ENCODE results near the gene NKX2-1. TPM values are rescaled to one million over a fixed set of nuclear protein-coding genes. Genes with fewer than 3 reads are reported as not detected.

NKX2-1 gene
- total RNA-seq, 3 donors from 2014 or later = not detected

DNA sequence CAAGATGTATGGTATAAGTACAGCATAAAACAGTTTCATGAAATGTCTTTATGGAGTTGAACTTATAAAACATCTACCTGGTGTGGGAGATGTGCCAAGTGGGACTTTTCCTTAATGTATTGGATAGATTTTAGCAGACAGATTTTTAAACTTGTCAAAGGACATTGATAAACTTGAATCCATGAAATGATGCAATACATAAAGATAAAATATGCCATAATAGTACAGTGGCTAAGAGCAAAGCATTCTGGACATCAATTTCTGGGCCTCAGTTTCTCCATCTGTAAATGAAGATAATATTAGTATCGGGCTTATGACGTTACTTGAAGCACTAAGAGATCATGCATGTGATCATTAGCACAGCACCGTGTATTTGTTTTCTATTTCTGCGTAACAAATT, 45.4 kb downstream of the NKX2-1 start:
- Histone ChIP-seq H3K36me3 (ENCODE audit: low read depth) (no peaks in the 10 kb centered on the region), H3K4me1 (ENCODE audit: low read depth) (no peaks in the 10 kb centered on the region), H3K4me3 (no peak overlapping the region), H3K9me3 (no peaks in the 10 kb centered on the region)
- no peak for ATAC-seq
- intact Hi-C loops (cut with DNase I, micrococcal nuclease) = no loop called here
- no peak for DNase-seq
- TF ChIP-seq, protein P1, sequence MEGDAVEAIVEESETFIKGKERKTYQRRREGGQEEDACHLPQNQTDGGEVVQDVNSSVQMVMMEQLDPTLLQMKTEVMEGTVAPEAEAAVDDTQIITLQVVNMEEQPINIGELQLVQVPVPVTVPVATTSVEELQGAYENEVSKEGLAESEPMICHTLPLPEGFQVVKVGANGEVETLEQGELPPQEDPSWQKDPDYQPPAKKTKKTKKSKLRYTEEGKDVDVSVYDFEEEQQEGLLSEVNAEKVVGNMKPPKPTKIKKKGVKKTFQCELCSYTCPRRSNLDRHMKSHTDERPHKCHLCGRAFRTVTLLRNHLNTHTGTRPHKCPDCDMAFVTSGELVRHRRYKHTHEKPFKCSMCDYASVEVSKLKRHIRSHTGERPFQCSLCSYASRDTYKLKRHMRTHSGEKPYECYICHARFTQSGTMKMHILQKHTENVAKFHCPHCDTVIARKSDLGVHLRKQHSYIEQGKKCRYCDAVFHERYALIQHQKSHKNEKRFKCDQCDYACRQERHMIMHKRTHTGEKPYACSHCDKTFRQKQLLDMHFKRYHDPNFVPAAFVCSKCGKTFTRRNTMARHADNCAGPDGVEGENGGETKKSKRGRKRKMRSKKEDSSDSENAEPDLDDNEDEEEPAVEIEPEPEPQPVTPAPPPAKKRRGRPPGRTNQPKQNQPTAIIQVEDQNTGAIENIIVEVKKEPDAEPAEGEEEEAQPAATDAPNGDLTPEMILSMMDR (IDR thresholded peaks at IDR 0.05) = no peak

DNA sequence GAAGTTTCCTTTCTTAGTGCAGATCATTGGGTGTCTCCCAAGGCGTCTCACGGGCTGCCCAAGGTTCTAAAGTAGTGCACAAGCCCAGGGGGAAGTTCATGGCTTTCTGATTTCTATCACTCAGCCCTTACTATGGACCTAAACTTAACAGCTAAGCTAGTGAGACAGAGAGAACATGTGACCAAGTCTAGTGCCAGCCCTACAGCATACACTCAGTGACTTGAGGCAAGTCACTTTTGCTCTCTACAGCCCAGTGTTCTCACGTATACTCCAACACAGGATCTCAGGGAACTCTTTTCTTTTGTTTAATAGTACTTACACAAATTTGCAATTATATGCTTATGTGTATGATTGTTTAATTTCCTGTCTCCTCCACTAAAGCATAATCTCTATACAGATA, 48.6 kb downstream of the NKX2-1 start:
- Histone ChIP-seq H3K9me3 (no peaks in the 10 kb centered on the region), H3K36me3 (ENCODE audit: low read depth) (no peaks in the 10 kb centered on the region), H3K4me3 (no peak overlapping the region), H3K4me1 (ENCODE audit: low read depth) (no peaks in the 10 kb centered on the region)
- ATAC-seq = no peak
- DNase-seq = no peak
- TF ChIP-seq, protein P1 (IDR thresholded peaks at IDR 0.05) = no peak
- intact Hi-C loops (cut with DNase I, micrococcal nuclease) = no loop called here

DNA sequence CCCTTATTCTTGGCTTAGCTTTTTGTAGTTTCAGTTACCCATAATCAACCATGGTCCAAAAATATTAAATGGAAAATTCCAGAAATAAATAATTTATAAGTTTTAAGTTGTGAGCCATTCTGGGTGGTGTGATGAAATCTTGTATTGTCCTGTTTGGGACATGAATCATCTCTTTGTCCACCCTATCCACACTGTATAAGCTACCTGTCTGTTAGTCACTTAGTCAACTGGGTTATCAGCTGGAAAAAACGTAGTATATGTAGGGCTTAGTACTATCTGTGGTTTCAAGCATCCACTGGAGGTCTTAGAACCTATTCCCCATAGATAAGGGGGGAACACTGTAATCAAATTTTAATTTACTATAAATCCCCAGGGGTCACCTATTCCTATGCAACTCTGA, 52.7 kb downstream of the NKX2-1 start:
- DNase-seq (no peak), ATAC-seq (no peak)
- Histone ChIP-seq H3K36me3 (ENCODE audit: low read depth) (no peaks in the 10 kb centered on the region), H3K9me3 (no peaks in the 10 kb centered on the region), H3K4me3 (no peak overlapping the region), H3K4me1 (ENCODE audit: low read depth) (no peaks in the 10 kb centered on the region)
- intact Hi-C loops (cut with DNase I, micrococcal nuclease) = no loop called here
- TF ChIP-seq, protein P1 (IDR thresholded peaks at IDR 0.05) = no peak

Other genes starting within 250 kb of the NKX2-1 start
- gene MBIP, start 199.6 kb downstream of the NKX2-1 start, total RNA-seq = 10 to 100 TPM; 20.6 to 22.6 (median 21.4) TPM
- not detected for gene NKX2-8, start 62.4 kb upstream of the NKX2-1 start, total RNA-seq
- under 1 TPM; 0.29 to 0.44 (median 0.38) TPM for gene PAX9, start 141.6 kb upstream of the NKX2-1 start, total RNA-seq